GM23338 (cell line): ENCODE data around the gene CDHR2. TPM values are rescaled to one million over a fixed set of nuclear protein-coding genes. Genes with fewer than 3 reads are reported as not detected.
A peak's percentile ranks its signal among the peaks of the same experiment; 100 is the strongest.

Source experiments
- ATAC-seq: fragments of 200-7000 bp; cut with Tn5 transposase; 3 replicates; pipeline ENCODE4 v1.9.1; 2020
- DNase-seq: peaks from one replicate; pipeline ENCODE4 v3.0.0-alpha.2; 2015; ENCODE audit warnings: low spot score
- H2AFZ ChIP-seq: fragments of 200-600 bp; sonication (generic); 2 replicates; pipeline ENCODE4 v1.8.0; 2016; ENCODE audit warnings: antibody characterized with exemption, mild to moderate bottlenecking, moderate library complexity
- H3F3A ChIP-seq: fragments of 200-600 bp; sonication (generic); replicated peaks from 2 replicates; pipeline ENCODE4 v1.8.0; 2017; ENCODE audit warnings: antibody characterized with exemption, mixed run types, low read depth
- H3K27ac ChIP-seq: fragments of 200-600 bp; sonication (generic); 2 replicates; pipeline ENCODE4 v1.6.1; 2016; ENCODE audit warnings: low read depth
- H3K27me3 ChIP-seq: fragments of 200-600 bp; sonication (generic); 2 replicates; pipeline ENCODE4 v1.8.0; 2016; ENCODE audit warnings: mild to moderate bottlenecking, mixed run types, moderate library complexity; ENCODE audit not compliant: insufficient read depth
- H3K36me3 ChIP-seq: fragments of 200-600 bp; sonication (generic); 2 replicates; pipeline ENCODE4 v1.8.0; 2016; ENCODE audit warnings: mild to moderate bottlenecking; ENCODE audit not compliant: insufficient read depth
- H3K4me1 ChIP-seq: fragments of 200-600 bp; sonication (generic); 2 replicates; pipeline ENCODE4 v1.8.0; 2016; ENCODE audit warnings: mild to moderate bottlenecking, moderate library complexity; ENCODE audit not compliant: insufficient read depth
- H3K4me2 ChIP-seq: fragments of 200-600 bp; sonication (generic); 2 replicates; pipeline ENCODE4 v1.7.1; 2017; ENCODE audit warnings: mixed run types
- H3K4me3 ChIP-seq: fragments of 200-600 bp; sonication (generic); 2 replicates; pipeline ENCODE4 v1.6.1; 2016; ENCODE audit warnings: mixed run types
- H3K79me2 ChIP-seq: fragments of 200-600 bp; sonication (generic); replicated peaks from 2 replicates; pipeline ENCODE4 v1.8.0; 2017; ENCODE audit warnings: mild to moderate bottlenecking; ENCODE audit not compliant: insufficient read depth
- H3K9me2 ChIP-seq: fragments of 200-600 bp; sonication (generic); 2 replicates; pipeline ENCODE4 v1.8.0; 2017; ENCODE audit not compliant: insufficient read depth
- H4K20me1 ChIP-seq: fragments of 200-600 bp; sonication (generic); replicated peaks from 2 replicates; pipeline ENCODE4 v1.8.0; 2017; ENCODE audit warnings: mild to moderate bottlenecking; ENCODE audit not compliant: insufficient read depth
- H3K27ac Mint-ChIP-seq: 2 replicates; pipeline ENCODE4 v1.8.0; 2020; ENCODE audit warnings: inconsistent platforms, mild to moderate bottlenecking, moderate library complexity, mixed read lengths
- H3K27me3 Mint-ChIP-seq: 3 replicates; pipeline ENCODE4 v1.8.0; 2022; ENCODE audit warnings: low read depth, mild to moderate bottlenecking, moderate library complexity, mixed read lengths, inconsistent platforms; ENCODE audit not compliant: insufficient read depth, poor library complexity
- H3K36me3 Mint-ChIP-seq: 3 replicates; pipeline ENCODE4 v1.8.0; 2021; ENCODE audit warnings: low read depth, mild to moderate bottlenecking, inconsistent platforms, moderate library complexity, mixed read lengths
- H3K4me1 Mint-ChIP-seq: 3 replicates; pipeline ENCODE4 v1.8.0; 2020; ENCODE audit warnings: mild to moderate bottlenecking, inconsistent platforms, mixed read lengths
- H3K4me3 Mint-ChIP-seq: 3 replicates; pipeline ENCODE4 v1.8.0; 2021; ENCODE audit warnings: moderate library complexity, mild to moderate bottlenecking, inconsistent platforms, mixed read lengths
- H3K9me3 Mint-ChIP-seq: 3 replicates; pipeline ENCODE4 v1.8.0; 2020; ENCODE audit warnings: moderate library complexity, mild to moderate bottlenecking, inconsistent platforms, mixed read lengths
- CTCF ChIP-seq, 2 experiments: fragments of 200-600 bp in 1 of 2; sonication (generic) in 1 of 2; conservative IDR thresholded peaks; 2 replicates each; pipeline versions ENCODE4 v1.5.1 to v1.6.1; 2016 to 2017; ENCODE audit warnings: antibody characterized with exemption in 2 of 2, low read depth in 2 of 2, mild to moderate bottlenecking in 2 of 2, moderate library complexity in 1 of 2
- EZH2phosphoT487 ChIP-seq: fragments of 200-600 bp; sonication (generic); IDR thresholded peaks from one replicate; pipeline ENCODE4 v1.8.1; 2018; ENCODE audit warnings: antibody characterized with exemption; ENCODE audit not compliant: unreplicated experiment
- JUNB ChIP-seq: IDR thresholded peaks from one replicate; pipeline ENCODE4 v1.6.1; 2016; ENCODE audit warnings: antibody characterized with exemption; ENCODE audit not compliant: unreplicated experiment
- REST ChIP-seq: IDR thresholded peaks from one replicate; pipeline ENCODE4 v1.6.1; 2018; ENCODE audit warnings: antibody characterized with exemption; ENCODE audit not compliant: unreplicated experiment
- ZNF114 ChIP-seq: fragments of 250-450 bp; sonication (Bioruptor Pico); IDR thresholded peaks from 2 replicates; pipeline ENCODE4 v1.5.0; 2020; ENCODE audit warnings: mild to moderate bottlenecking, moderate library complexity
- polyA plus RNA-seq: library from polyadenylated mRNA; unstranded; fragments of >200 nt; fragmentation: Nextera tagmentation; extraction: Ambion mirVana; gene quantifications from 2 replicates; pipeline ENCODE4 v1.2.1, GENCODE V29; 2016
- total RNA-seq: library from RNA; depleted of rRNA; stranded (reverse); fragments of >200 nt; shearing (Covaris generic); gene quantifications from 2 replicates; pipeline ENCODE4 v1.2.3, GENCODE V29; 2014
- TF ChIP-seq, protein P1 (sequence below): fragments of 250-450 bp; sonication (Bioruptor Pico); IDR thresholded peaks from 2 replicates; pipeline ENCODE4 v1.5.0; 2020; ENCODE audit warnings: mild to moderate bottlenecking, moderate library complexity
- TF ChIP-seq, protein P2 (sequence below): IDR thresholded peaks from 2 replicates; pipeline ENCODE4 v1.6.1; 2016; ENCODE audit warnings: antibody characterized with exemption

CDHR2 gene
- total and polyA plus RNA-seq, 2 experiments from 2014 or later = not detected

DNA sequence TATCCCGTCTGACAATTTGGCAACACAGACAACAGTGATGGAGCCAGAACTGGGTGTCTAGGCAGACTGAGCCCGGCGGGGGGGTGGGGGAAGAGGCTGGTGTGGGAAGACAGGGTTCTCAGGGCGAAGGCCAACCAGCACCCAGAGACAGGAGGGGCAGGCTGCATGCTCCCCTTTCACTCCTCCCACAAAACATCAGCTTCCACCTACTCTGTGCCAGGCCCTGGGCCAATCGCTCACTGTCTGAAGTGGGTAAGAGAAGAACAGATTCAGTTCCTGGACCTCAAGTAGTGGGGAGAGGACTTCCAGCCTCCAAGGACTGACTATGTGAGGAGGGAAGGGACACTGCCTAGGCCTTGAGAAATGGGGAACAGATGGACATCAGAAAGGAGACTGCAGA, 78.4 kb downstream of the CDHR2 start:
- Mint-ChIP-seq H3K36me3 (no peaks in the 10 kb centered on the region), H3K9me3 (peaks cover 2% of the 10 kb centered on the region; the same call in 1 of the 3 replicates), H3K27me3 (peaks cover 44% of the 10 kb centered on the region), H3K4me3 (no peak overlapping the region; the same call in 2 of the 3 replicates), H3K27ac (no peak overlapping the region), H3K4me1 (peaks cover 32% of the 10 kb centered on the region)
- H3K27ac ChIP-seq = no peak overlapping the region
- peaks cover 15% of the 10 kb centered on the region for H3K4me1 ChIP-seq
- DNase-seq = no peak
- peaks cover 6% of the 10 kb centered on the region; the same call in 1 of the 2 replicates for H4K20me1 ChIP-seq
- TF ChIP-seq JUNB = no peak
- H3K27me3 ChIP-seq = peaks cover 41% of the 10 kb centered on the region
- H3K79me2 ChIP-seq = no peaks in the 10 kb centered on the region
- no peak for ATAC-seq
- no peak overlapping the region for H3K4me3 ChIP-seq
- H3K36me3 ChIP-seq = no peaks in the 10 kb centered on the region
- no peaks in the 10 kb centered on the region for H3K9me2 ChIP-seq
- no peak overlapping the region for H2AFZ ChIP-seq
- H3F3A ChIP-seq = peaks cover 5% of the 10 kb centered on the region; the same call in 1 of the 2 replicates
- no peak overlapping the region for H3K4me2 ChIP-seq

GRCh38 chr5:176628406-176629228, 79.5 kb downstream of the CDHR2 start:
- peaks cover 45% of the 10 kb centered on the region for H3K27me3 Mint-ChIP-seq
- H4K20me1 ChIP-seq = peaks cover 6% of the 10 kb centered on the region; the same call in 1 of the 2 replicates
- H3K27ac Mint-ChIP-seq = no peak overlapping the region
- H3K4me3 ChIP-seq = peak overlapping the region; percentile 87
- H3K4me1 Mint-ChIP-seq = peaks cover 34% of the 10 kb centered on the region
- H3K27ac ChIP-seq = no peak overlapping the region
- H3K36me3 ChIP-seq = no peaks in the 10 kb centered on the region
- H3K79me2 ChIP-seq = no peaks in the 10 kb centered on the region
- ATAC-seq (no peak), DNase-seq (no peak)
- no peaks in the 10 kb centered on the region for H3K9me2 ChIP-seq
- peaks cover 41% of the 10 kb centered on the region for H3K27me3 ChIP-seq
- peaks cover 2% of the 10 kb centered on the region; the same call in 1 of the 3 replicates for H3K9me3 Mint-ChIP-seq
- no peak overlapping the region for H2AFZ ChIP-seq
- no peaks in the 10 kb centered on the region for H3K36me3 Mint-ChIP-seq
- H3K4me1 ChIP-seq = peaks cover 15% of the 10 kb centered on the region
- peak overlapping the region; percentile 97 for H3K4me2 ChIP-seq
- peak overlapping the region; percentile 73 for H3K4me3 Mint-ChIP-seq
- peaks cover 5% of the 10 kb centered on the region; the same call in 1 of the 2 replicates for H3F3A ChIP-seq
- TF ChIP-seq ZNF114 (CRISPR knock-in tag) (no peak), REST (no peak), EZH2phosphoT487 (no peak), CTCF (conservative IDR thresholded peaks at IDR 0.05; ENCODE audit: low read depth in 2 of 2) (no peak), JUNB (no peak)
- TF ChIP-seq, protein P1, sequence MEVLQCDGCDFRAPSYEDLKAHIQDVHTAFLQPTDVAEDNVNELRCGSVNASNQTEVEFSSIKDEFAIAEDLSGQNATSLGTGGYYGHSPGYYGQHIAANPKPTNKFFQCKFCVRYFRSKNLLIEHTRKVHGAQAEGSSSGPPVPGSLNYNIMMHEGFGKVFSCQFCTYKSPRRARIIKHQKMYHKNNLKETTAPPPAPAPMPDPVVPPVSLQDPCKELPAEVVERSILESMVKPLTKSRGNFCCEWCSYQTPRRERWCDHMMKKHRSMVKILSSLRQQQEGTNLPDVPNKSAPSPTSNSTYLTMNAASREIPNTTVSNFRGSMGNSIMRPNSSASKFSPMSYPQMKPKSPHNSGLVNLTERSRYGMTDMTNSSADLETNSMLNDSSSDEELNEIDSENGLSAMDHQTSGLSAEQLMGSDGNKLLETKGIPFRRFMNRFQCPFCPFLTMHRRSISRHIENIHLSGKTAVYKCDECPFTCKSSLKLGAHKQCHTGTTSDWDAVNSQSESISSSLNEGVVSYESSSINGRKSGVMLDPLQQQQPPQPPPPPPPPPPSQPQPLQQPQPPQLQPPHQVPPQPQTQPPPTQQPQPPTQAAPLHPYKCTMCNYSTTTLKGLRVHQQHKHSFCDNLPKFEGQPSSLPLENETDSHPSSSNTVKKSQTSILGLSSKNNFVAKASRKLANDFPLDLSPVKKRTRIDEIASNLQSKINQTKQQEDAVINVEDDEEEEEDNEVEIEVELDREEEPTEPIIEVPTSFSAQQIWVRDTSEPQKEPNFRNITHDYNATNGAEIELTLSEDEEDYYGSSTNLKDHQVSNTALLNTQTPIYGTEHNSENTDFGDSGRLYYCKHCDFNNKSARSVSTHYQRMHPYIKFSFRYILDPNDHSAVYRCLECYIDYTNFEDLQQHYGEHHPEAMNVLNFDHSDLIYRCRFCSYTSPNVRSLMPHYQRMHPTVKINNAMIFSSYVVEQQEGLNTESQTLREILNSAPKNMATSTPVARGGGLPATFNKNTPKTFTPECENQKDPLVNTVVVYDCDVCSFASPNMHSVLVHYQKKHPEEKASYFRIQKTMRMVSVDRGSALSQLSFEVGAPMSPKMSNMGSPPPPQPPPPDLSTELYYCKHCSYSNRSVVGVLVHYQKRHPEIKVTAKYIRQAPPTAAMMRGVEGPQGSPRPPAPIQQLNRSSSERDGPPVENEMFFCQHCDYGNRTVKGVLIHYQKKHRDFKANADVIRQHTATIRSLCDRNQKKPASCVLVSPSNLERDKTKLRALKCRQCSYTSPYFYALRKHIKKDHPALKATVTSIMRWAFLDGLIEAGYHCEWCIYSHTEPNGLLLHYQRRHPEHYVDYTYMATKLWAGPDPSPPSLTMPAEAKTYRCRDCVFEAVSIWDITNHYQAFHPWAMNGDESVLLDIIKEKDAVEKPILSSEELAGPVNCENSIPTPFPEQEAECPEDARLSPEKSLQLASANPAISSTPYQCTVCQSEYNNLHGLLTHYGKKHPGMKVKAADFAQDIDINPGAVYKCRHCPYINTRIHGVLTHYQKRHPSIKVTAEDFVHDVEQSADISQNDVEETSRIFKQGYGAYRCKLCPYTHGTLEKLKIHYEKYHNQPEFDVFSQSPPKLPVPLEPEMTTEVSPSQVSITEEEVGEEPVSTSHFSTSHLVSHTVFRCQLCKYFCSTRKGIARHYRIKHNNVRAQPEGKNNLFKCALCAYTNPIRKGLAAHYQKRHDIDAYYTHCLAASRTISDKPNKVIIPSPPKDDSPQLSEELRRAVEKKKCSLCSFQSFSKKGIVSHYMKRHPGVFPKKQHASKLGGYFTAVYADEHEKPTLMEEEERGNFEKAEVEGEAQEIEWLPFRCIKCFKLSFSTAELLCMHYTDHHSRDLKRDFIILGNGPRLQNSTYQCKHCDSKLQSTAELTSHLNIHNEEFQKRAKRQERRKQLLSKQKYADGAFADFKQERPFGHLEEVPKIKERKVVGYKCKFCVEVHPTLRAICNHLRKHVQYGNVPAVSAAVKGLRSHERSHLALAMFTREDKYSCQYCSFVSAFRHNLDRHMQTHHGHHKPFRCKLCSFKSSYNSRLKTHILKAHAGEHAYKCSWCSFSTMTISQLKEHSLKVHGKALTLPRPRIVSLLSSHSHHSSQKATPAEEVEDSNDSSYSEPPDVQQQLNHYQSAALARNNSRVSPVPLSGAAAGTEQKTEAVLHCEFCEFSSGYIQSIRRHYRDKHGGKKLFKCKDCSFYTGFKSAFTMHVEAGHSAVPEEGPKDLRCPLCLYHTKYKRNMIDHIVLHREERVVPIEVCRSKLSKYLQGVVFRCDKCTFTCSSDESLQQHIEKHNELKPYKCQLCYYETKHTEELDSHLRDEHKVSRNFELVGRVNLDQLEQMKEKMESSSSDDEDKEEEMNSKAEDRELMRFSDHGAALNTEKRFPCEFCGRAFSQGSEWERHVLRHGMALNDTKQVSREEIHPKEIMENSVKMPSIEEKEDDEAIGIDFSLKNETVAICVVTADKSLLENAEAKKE (CRISPR knock-in tag) = no peak
- TF ChIP-seq, protein P2, sequence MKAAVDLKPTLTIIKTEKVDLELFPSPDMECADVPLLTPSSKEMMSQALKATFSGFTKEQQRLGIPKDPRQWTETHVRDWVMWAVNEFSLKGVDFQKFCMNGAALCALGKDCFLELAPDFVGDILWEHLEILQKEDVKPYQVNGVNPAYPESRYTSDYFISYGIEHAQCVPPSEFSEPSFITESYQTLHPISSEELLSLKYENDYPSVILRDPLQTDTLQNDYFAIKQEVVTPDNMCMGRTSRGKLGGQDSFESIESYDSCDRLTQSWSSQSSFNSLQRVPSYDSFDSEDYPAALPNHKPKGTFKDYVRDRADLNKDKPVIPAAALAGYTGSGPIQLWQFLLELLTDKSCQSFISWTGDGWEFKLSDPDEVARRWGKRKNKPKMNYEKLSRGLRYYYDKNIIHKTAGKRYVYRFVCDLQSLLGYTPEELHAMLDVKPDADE = no peak
